ELF-1 (cell line): Measurements from ENCODE around the gene HMGCS2.

Experiments used
- DNase-seq: peaks from one replicate; pipeline ENCODE4 v3.0.0-alpha.2; 2016; ENCODE audit warnings: low read depth, low spot score

HMGCS2 gene

GRCh38 chr1:119768778-119769177 lies at the start of gene HMGCS2:
HMGCS2 (minus strand) TSS chr1:119768905; CDS start chr1:119768844, 61 bp downstream.
- DNase-seq = no peak

GRCh38 chr1:119818181-119818580 lies 49.5 kb upstream of the HMGCS2 start:
- no peak for DNase-seq

- no peak for DNase-seq
Measured at GRCh38 chr1:119816407-119816806, 47.7 kb upstream of the HMGCS2 start.

- DNase-seq = no peak
Measured at GRCh38 chr1:119815928-119816327, 47.2 kb upstream of the HMGCS2 start.

- no peak for DNase-seq
Measured at GRCh38 chr1:119815361-119815760, 46.7 kb upstream of the HMGCS2 start.

GRCh38 chr1:119814288-119814687 lies 45.6 kb upstream of the HMGCS2 start:
- DNase-seq = no peak

GRCh38 chr1:119811985-119812557 lies 43.4 kb upstream of the HMGCS2 start:
- no peak for DNase-seq

DNA sequence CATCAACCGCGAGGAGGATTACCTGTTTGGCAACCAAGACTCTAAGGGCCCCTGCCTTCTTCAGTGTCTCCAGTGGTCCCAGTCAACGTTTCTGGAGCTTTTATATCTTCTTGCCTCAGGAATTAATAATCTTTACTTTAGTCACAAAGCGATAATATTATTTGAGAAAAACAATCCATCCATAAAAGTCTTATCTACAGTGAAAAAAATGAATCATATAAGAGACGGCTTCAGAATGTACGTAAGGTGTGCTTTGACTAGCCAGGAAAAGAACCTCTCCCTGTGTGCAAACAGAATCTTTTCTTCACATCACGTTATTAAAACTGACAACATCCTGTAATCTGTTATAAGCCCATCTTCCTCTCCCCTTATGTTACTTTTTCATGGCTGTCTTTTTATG lies 42.7 kb upstream of the HMGCS2 start, which contains the start of gene REG4:
Gene REG4, minus strand, starts transcription at position 74 of the 400 bp plus-strand sequence. CDS start 2,691 bp downstream, outside the sequence.
- DNase-seq = no peak

DNA sequence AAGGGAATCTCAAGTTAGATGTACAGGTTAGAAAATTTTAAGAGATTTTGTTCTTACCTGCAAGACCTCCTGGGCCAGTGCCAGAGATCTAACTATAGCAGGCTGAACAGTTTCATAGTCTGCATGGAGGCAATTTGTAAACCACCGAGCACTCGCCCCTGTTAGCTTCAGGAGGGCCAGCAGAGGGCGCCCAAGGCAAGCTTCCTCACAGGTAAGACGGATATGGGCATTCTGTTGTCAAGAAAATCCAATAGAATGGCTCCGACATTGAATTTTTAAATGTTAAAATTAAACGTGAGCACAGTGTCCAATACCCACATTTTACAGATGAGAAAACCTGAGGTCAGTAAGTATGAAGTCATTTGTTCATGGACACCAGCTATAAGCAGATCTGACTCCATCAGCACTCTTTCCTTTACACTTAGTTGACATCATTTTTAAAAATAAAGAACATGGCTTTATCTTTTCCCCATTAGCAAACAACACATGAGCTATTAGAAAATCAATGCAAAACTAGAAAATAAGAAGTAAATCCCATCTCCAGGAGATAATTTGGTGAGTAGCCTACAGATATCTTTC lies 40.4 kb upstream of the HMGCS2 start:
- peak; percentile 84 for DNase-seq

DNA sequence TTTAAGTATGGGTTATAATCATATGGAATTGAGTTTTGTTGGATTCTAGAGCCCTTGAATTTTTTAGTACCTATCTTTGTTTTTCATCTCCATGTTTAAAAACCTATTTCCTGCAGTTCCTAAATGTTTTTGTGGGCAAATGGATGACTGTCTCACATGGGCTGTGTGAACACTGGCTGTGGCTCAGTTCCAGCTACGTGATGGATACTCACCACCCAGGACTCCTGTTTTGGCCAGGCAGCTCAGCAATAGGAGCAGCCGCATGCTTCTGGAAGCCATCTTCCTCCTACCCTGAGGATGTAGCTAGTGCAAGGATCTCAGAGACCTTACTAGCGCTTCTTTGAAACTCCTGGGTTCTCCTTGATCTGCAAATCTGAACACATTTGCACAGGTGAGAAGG lies 39.8 kb upstream of the HMGCS2 start:
- no peak for DNase-seq

- no peak for DNase-seq
Measured at GRCh38 chr1:119806489-119806888, 37.8 kb upstream of the HMGCS2 start.

GRCh38 chr1:119805746-119806145 lies 37.0 kb upstream of the HMGCS2 start:
- no peak for DNase-seq

- no peak for DNase-seq
Measured at GRCh38 chr1:119805247-119805646, 36.5 kb upstream of the HMGCS2 start.

DNA sequence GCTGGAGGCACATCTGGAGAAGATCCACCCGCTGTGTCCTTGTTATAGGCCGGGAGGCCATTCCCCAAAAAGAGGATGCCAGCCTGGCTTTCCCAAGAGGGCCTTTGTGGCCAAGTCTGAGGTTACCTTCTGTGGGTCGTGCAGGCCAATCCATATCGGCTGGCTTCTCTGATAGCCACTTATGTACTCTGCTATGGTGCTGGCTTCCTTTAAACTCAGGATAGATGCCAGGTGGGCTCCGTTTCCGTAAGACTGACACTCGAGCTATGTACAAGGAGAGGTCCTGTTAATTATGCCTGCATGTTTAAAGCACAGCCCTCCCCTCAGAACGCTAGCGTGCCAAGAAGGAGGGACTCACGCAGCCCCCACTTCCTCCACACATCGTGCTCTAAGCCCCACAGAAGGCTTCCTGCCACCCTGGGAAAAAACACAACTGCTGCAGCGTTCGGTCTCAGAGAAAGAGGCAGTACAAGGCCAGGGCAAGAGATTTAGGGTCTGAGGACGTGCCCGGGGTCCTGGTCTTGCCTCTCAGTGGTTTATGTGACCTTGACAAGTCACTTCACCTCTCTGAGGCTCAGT lies 31.0 kb upstream of the HMGCS2 start:
- no peak for DNase-seq

GRCh38 chr1:119799003-119799402 lies 30.3 kb upstream of the HMGCS2 start:
- DNase-seq = no peak

- no peak for DNase-seq
Measured at GRCh38 chr1:119797606-119798005, 28.9 kb upstream of the HMGCS2 start.

- DNase-seq = no peak
Measured at GRCh38 chr1:119797162-119797561, 28.5 kb upstream of the HMGCS2 start.

GRCh38 chr1:119795261-119796200 lies 26.8 kb upstream of the HMGCS2 start:
- no peak for DNase-seq

DNA sequence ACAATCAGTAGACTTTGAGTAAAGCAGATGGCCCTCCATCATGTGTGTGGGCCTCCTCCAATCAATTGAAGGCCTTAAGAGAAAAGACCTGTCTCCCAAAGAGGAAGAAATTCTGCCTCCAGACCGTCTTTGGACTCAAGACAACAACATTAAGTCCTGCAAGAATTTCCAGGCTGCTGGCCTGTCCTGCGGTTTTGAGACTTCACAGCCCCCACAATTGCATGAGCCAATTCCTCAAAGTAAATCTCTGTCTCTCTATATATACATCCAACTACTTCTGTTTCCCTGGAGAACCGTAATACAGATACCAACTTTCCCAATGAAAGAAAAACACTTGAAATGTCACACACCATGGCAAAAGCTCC lies 26.2 kb upstream of the HMGCS2 start:
- no peak for DNase-seq

DNA sequence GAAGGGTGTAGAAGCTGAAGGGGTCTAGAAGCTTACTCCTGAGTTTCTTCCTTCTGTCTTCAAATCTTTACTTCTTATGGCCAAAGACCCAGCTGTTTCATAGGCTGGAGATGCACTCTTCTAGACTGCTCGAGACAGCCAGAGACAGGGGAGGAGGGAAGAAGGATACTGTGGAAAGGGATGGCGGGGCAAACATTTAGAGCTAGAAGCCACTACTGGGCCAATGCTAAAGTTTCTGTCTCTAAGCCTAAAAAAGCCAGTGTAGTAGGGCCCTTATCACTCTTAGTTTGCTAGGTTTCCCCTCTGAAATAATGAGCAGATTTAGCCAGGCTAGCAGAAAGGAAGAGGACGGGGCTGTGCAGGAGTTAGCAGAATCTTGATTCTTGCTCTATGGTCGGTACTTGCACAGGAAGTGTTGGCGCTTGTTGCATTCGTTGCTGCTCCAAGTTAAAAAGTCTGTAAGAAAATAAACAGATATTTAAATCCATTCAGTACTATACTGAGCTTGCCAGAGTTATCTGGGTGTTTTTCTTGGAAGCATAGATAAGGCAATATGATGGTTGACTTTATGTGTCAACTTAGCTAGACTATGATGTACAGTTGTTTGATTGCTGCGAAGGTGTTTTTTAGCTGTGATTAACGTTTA lies 25.6 kb upstream of the HMGCS2 start:
- DNase-seq = no peak

GRCh38 chr1:119791377-119791776 lies 22.7 kb upstream of the HMGCS2 start:
- DNase-seq = no peak
